Stimulated activated CD8-positive, alpha-beta memory T cell treated with anti-CD3 and anti-CD28 coated beads, Interleukin-4, amount 100 ng/mL, for 4 hours (primary cell): ENCODE results near the gene LHX5.

ENCODE experiments used
- DNase-seq, 2 donors: peaks; one replicate each; pipeline ENCODE4 v3.0.0-alpha.2; 2020; ENCODE audit warnings: low read depth in 2 of 2, low spot score in 1 of 2

The LHX5 gene

DNA sequence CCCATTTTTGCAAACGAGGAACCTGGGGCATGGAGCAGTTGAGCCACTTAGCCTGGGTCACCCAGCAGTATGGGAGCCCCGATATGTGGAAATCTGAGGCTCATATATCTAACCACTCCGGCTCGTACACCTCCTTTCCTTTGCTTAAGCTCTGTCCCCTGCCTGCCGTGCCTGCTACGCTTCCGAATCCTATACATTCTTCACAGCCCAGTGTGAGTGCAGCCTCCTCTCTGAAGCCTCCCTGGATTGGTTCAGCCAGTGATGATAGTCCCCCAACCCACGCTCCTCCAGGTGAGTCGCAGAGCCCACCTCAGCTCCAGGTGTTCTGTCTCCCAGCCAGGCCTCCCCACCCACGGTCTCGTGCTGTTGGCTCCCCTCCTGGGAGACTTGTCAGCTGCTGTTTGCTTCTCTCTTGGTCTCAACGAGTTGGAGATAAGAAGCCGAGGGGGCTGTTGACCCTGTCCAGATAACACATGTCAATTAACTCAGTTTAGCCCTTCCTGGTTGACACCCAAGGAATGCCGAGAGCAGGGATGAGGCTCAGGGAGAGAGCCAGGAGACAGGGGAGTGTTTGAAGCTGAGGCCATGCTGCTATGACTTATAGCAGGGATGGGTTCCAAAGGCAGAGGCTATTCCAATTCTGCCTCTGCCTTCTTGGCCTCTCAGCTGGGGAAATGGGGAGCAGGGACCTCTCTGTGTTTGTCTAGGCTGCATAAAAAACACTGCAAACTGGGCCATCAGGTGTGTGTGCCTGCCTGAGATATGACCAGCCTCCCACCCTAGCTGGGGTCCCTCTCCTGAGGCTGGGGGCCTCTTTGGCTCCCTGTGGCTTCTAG is 30.5 kb downstream of the LHX5 start:
- no peak for DNase-seq

DNA sequence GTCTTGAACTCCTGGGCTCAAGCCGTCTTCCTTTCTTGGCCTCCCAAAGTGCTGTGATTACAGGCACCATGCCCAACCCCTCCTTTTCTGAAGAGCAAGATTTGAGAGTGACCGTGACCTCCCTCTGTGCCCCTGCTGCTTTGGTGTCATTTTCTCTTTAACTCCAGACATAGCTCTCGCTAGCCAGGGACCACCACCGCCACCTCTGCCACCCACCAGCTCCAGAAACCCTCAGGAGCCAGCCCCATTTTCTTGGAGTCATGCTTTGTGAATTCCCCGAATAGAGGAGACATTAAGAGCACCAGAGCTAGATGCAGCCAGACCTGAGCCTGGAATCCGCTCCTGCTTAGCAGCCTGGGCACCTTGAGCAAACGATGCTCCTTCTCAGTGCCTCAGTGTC is 31.3 kb downstream of the LHX5 start:
- DNase-seq = no peak

DNA sequence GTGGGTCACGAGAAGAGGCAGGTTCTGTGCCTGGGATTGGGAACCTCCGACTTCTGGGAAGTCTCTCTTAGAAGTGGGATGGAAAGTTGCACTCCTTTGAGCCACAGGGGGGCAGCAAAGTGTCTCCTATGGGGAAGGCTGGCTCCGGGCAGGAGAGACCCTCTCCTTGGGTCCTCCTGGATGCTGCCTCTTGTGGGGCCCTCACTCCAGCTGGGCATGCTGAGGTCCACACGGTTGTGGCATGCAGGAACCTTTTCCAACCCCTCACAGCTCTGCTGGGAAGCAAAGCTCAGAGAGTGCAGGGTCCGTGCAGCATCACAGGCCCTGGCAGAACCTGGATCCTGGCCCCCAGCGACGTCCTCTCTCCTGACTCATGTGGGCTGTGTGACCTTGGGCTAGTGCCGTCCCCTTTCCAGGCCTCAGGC is 32.1 kb downstream of the LHX5 start:
- no peak for DNase-seq

DNA sequence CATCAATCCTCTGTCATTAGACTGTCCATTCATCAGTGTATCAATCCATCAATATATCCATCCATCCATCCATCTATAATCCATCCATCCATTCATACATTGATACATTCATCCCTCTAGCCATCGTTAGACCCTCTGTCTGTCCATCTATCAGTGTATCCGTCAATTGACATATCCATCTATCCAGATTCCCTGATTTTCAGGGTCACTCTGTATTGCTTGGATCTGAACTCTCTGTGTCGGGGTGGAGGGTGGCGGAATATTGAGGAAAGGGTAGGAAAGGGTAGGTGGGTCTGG is 32.4 kb downstream of the LHX5 start:
- no peak for DNase-seq

DNA sequence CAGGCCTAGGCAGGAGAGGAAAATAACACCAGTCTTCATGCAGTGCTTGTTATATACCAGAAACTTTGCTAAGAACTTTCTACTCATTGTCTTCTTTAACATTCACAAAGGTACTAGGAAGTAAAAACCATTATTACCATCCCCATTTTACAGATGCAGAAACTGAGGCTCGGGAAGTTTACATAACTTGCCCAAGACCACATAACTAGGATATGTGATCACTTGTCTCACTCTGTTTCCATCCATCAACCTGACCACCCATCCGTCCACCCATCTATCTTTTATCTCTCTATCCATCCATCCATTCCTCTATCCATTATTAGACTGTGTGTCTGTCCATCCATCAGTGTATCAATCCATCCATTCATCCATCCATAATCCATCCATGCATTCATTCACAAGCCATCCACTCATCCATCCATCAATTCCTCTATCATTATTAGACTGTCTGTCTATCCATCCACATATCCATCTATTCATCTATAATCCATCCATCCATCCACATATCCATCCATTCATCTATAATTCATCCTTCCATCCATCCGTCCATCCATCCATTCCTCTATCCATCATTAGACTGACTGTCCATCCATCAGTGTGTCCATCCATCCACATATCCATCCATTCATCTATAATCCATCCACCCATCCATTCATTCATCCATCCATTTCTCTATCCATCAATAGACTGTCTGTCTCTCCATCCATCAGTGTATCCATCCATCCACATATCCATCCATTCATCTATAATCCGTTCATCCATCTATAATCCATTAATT is 33.0 kb downstream of the LHX5 start:
- DNase-seq = no peak

DNA sequence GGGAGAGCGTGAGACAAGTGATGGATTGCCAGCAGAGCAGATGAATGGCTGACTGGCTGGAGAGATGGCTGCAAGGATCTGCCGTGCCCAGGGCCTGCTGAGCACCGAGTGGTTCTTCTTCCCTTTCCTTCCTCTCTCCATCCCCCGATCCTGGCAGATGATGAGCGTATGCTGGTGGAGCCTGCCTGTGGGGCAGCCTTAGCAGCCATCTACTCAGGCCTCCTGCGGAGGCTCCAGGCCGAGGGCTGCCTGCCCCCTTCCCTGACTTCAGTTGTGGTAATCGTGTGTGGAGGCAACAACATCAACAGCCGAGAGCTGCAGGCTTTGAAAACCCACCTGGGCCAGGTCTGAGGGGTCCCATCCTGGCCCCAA is 34.0 kb downstream of the LHX5 start:
- no peak for DNase-seq

DNA sequence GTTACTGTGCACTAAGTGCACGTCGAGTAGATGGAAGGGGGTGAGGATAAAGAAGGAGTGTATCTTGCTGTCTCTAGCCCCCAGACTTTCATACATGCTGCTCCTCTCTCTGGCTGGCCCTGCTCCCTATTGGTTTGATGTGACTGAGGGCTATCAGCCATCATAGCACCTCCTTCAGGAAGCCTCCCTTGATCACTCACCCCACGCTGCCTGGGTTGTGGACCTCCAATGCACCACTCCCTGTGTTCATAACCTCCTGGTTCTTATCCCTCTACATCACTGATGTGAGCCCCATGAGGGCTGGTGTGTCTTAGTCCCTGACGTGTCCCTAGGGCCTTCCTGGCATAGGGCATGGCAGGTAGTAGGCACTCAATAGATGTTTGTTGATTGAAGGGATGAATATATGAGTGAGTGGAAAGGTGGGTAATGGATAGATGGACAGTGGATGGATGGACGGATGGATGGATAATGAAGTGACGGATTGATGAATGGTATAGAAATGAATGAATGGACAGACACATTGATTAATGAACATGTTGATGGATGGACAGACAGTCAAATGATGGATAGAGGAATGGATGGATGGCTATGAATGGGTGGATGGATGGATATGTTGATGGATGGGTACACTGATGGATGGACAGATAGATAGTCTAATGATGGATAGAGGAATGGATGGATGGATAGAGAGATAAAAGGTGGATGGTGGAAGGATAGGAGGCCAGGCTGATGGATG is 34.5 kb downstream of the LHX5 start:
- DNase-seq = no peak

DNA sequence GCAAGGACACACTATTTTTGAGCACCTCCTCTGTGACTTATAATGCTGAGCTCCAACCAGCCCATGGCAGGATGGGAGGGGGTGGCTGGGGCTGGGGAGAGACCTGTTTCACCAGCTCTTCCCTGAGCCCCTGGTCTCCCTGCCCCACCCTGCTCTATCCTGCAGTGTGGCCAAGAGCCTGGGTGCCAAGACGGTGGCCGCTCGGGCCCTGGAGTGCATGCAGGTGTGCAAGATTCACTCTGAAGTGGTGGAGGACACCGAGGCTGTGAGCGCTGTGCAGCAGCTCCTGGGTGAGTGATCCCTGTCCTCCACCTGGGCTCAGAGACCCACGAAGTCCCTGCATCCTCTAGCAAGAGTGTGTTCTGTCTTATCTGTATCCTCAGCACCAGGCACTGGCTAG is 35.1 kb downstream of the LHX5 start:
- DNase-seq = no peak

DNA sequence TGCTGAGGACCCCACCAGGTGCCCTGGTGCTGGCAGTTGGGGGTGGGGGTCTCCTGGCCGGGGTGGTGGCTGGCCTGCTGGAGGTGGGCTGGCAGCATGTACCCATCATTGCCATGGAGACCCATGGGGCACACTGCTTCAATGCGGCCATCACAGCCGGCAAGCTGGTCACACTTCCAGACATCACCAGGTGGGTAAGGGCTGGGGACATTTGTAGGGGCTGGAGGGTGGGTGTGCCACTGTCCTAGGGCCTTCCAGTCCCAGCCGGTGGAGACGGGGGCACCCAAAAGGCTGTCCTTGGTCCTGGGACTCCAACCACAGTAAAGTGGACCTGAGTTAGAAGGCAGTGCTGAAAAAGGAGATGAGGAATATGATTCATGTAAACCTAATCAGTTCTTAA is 36.3 kb downstream of the LHX5 start:
- DNase-seq = no peak

DNA sequence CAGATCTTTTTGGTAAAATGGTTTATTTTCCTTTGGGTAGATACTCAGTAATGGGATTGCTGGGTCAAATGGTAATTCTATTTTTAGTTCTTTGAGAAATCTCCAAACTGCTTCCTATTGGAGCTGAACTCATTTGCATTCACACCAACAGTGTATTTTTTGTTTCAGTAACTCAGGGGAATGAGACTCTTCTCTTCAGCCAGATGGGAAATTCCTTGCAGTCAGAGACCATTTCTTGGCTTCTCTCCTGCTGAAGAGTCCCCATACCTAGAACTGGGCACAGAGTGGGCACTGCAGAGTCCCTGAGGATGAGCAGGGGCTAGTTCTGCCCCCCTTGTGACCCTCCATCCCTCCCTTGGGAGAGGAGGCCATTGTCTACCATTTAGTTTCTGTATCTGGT is 38.7 kb downstream of the LHX5 start:
- DNase-seq = no peak

DNA sequence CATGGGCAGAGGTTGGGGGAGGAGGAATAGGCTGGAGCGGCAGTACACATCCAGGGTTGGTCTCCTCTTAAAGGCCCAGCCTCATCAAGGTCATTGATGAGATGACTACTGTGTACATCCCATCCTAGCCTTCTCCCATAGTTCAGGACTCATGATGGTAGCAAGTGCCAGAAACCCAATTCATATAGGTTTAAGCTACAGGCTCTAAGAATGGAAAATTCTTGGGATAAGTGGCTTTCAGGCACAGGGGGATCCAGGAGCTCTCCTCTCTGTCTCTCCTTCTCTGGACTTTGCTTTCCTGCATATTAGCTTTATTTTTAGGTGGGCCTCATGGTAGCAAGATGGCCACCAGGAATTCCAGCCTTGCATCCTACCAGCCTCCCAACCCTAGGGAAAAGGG is 43.2 kb downstream of the LHX5 start:
- DNase-seq = no peak

DNA sequence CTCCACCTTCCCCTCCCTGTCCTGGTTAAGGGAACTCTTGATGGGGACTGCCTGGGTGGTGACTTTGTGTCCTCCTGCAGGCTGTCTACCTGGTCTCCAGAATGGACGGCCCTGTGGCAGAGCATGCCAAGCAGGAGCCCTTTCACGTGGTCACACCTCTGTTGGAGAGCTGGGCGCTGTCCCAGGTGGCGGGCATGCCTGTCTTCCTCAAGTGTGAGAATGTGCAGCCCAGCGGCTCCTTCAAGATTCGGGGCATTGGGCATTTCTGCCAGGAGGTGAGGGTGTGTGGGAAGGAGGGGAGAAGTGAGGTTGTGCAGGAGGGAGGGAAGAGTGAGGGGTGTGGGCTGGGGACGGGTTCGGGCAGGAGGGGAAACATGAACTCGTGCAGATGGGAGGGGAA is 43.8 kb downstream of the LHX5 start:
- DNase-seq = no peak

DNA sequence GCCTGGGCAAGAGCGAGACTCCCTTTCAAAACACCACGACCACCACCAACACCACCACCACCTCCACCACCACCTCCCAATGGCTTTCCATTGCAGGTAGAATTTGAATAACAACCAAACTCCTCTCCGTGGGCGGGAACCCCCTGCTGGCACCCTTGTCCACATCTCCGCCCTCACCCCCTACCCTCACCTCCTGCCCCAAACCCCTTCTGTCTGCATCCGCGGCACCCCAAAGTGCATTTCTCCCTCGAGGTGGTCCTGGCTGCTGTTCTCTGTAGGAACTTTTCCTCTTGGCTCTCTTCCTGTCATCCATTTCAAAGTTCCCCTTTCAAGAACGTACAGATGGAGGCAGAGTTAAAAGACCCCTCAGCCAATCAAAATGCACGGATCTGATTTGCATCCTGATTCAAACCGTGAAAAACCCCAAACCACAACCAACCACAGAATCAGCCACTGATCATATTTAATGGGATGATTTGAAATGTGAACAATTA is 45.7 kb downstream of the LHX5 start:
- DNase-seq = no peak

DNA sequence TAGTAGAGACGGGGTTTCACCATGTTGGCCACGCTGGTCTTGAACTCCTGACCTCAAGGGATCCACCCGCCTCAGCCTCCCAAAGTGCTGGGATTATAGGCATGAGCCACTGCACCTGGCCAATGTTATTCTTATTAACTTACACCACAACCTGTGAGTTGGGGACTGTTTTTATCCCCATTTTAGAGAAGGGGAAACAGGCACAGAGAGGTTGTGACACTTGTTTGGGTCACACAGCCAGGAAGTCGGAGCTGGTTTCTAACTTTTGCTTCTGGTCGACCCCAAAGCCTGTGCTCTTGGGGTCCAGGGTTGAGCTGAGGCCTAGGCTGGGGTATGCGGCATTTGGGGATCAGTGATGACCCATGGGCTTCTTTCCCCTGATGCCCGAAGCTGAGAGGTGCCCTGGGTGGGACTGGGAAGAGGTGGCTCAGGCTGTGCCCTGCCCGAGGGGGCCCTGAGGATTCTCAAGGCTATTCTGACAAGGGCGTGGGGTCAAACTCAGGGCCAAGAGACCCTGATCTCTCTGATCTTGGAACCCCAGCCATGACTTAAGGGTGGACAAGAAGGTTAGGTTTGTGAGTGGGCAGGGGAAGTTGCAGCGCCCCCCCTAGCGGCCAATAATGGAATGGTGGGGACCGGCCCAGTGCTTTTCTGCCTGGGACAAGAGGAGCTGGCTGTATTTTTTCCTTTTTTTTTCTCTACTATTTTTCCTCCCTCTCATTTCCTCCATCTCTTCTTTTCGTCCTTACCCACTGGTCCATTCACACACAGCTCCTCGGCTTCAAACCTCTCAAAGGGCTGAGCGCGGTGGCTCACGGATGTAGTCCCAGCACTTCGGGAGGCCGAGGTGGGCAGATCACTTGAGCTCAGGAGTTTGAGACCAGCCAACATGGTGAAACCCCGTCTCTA is 46.5 kb downstream of the LHX5 start:
- peak in 1 of 2 donors; percentile 18 for DNase-seq

DNA sequence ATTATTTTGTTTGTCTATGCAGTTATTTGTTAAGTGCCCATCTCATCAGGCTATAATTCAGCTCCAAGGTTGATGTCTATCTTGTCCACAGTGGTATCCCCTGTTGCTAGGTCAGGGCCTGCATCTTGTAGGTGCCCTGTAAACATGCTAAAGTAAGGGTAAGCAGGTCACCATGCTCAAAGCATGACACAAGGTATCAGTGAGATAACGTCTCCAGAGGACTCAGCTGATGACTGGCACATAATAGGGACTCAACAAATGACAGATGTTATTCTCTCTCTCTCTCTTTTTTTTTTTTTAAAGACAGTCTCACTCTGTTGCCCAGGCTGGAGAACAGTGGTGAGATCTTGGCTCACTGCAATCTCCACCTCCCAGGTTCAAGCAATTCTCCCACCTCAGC is 47.2 kb downstream of the LHX5 start:
- no peak for DNase-seq

DNA sequence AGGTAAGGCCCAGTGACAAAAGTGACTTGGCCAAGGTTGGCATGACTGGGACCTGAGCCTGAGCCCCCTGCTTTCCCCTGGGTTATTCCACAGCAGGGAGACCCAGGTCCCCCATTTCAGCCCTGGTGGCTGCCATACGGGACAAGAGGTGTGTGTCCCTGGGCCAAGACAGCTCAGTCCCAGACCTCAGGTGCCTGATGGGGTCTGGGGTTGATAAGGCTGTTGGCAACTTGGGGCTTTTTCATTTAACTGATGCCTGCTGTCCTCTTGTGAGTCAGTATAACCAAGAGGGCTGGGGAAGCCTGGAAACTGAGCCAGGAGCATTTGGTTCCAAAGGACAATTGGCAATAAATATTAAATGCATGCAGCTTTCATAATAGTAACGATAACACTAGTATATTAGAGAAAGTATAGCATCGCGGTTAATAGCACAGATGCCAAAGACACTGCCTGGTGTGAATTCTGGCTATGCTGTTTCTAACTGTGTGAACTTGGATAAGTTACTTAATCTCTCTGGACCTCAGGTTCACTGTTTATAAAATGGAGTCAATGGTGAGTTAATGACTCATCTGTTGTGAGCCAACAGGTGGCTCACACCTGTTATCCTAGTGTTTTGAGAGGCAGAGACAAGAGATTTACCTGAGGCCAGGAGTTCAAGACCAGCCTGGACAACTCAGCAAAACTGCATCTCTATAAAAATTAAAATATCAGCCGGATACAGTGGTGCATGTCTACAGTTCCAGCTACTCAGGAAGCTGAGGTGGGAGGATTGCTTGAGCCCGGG is 48.6 kb downstream of the LHX5 start:
- no peak for DNase-seq

DNA sequence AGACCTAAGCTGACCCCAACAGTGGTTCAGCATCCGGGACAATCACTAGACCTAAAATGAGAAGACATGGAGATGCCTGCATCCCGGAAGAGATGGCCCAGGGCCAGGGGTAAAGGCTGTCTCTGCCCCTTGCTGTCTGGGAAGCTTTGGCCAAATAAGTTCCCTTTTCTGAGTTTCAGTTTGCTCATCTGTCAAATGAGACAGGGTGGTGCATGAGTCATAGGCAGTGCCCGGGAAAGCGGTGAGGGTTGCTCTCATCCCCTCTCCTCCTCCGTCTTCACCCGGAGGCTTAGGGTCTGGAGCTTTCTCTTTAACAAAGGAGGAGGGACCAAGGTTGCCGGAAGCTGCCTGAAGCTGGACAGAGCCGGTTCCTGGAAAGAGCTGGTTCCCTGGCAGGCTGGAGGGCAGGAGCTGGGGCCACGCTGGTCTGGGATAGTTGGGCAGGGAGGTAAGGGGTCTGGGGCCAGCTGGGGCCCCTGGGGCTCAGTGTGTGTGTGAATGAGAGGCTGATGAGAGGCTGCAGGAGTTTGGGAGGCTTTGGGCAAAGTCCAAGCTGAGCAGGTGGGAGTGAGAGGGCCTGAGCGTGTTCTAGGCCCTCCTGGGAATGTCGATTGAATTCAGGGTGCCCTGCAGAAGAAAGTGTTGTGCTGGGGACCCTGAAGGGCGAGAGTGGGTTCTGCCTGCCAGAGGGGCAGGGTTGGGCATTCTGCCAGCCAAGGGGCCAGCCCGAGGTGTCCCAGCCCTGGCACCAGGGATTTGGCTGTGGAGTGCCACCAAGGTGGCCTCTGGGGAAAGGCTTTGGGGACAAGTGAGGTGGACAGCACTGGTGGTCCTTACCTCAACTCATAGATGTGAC is 49.4 kb downstream of the LHX5 start, which contains the start of gene SDSL:
Gene SDSL, plus strand, starts transcription at position 351 of the 856 bp plus-strand sequence. CDS start 5,603 bp downstream, outside the sequence.
- no peak for DNase-seq

DNA sequence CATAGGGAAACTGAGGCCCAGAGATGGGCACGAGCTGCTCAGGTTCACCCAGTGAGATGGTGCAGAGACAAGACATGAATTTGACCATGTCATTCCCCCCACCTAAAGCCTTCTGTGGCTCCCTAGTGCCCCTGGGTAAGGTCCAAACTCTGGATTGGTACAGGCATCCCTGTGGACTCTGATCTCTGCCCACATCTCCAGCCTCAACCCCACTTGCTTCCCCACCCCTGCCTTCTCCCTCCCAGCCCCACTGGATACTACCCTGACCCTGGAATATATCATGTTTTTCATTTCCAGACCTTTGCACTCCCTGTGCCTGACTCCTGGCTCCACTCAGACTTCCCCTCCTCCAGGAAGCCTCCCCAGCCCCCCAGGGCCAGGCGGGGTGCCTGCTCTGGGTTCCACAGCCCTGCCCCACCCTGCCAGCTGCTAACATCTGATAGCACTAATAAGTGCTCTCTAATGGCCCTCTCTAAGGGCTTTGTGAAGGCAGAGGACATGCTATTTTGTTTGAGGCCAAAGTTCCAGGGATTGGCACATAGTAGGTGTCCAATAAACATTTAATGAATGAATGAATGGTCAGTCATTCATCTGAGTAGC is 50.6 kb downstream of the LHX5 start:
- no peak for DNase-seq
